Nephron progenitor cell (in vitro differentiated cells): Measurements from ENCODE around the gene NRP1.

Experiments
- DNase-seq: peaks from one replicate; pipeline ENCODE4 v3.0.0; 2021
- H3K27ac Mint-ChIP-seq: 2 replicates; pipeline ENCODE4 v1.8.0; 2021; ENCODE audit warnings: mild to moderate bottlenecking, moderate library complexity, mixed read lengths
- H3K27me3 Mint-ChIP-seq: 2 replicates; pipeline ENCODE4 v1.8.0; 2021; ENCODE audit warnings: mild to moderate bottlenecking, low read depth, mixed read lengths; ENCODE audit not compliant: poor library complexity
- H3K36me3 Mint-ChIP-seq: 2 replicates; pipeline ENCODE4 v1.8.0; 2021; ENCODE audit warnings: low read depth, mixed read lengths
- H3K4me1 Mint-ChIP-seq: 2 replicates; pipeline ENCODE4 v1.8.0; 2021; ENCODE audit warnings: mixed read lengths
- H3K4me3 Mint-ChIP-seq: 2 replicates; pipeline ENCODE4 v1.8.0; 2021; ENCODE audit warnings: mild to moderate bottlenecking, moderate library complexity, mixed read lengths
- H3K9me3 Mint-ChIP-seq: 2 replicates; pipeline ENCODE4 v1.8.0; 2021; ENCODE audit warnings: mild to moderate bottlenecking, moderate library complexity, mixed read lengths
- CTCF ChIP-seq: fragments of 200-600 bp; sonication (generic); IDR thresholded peaks from 2 replicates; pipeline ENCODE4 v1.5.0; 2021; ENCODE audit warnings: antibody characterized with exemption

Gene NRP1

GRCh38 chr10:33290321-33291052, 44.0 kb downstream of the NRP1 start:
- DNase-seq: no peak

GRCh38 chr10:33289776-33290175, 44.7 kb downstream of the NRP1 start:
- no peaks in the 10 kb centered on the region for H3K27me3 Mint-ChIP-seq
- no peak overlapping the region for H3K4me3 Mint-ChIP-seq
- DNase-seq: no peak
- H3K9me3 Mint-ChIP-seq: no peaks in the 10 kb centered on the region
- H3K27ac Mint-ChIP-seq: no peak overlapping the region
- no peak for TF ChIP-seq CTCF
- H3K36me3 Mint-ChIP-seq: peaks cover 97% of the 10 kb centered on the region
- peaks cover 43% of the 10 kb centered on the region for H3K4me1 Mint-ChIP-seq

More at GRCh38 chr10:33290321-33291052, 44.0 kb downstream of the NRP1 start:
- Mint-ChIP-seq H3K36me3 (peaks cover 98% of the 10 kb centered on the region), H3K27me3 (no peaks in the 10 kb centered on the region), H3K4me3 (no peak overlapping the region), H3K27ac (peak overlapping the region; percentile 32), H3K4me1 (peaks cover 38% of the 10 kb centered on the region), H3K9me3 (no peaks in the 10 kb centered on the region)
- TF ChIP-seq CTCF: no peak

- no peaks in the 10 kb centered on the region for H3K9me3 Mint-ChIP-seq
- peaks cover 97% of the 10 kb centered on the region for H3K36me3 Mint-ChIP-seq
- H3K27me3 Mint-ChIP-seq: no peaks in the 10 kb centered on the region
- peak overlapping the region; percentile 81 for H3K27ac Mint-ChIP-seq
- no peak for DNase-seq
- H3K4me3 Mint-ChIP-seq: no peak overlapping the region
- peaks cover 33% of the 10 kb centered on the region for H3K4me1 Mint-ChIP-seq
- no peak for TF ChIP-seq CTCF
Observed at GRCh38 chr10:33288127-33288526, 46.3 kb downstream of the NRP1 start.

GRCh38 chr10:33287112-33287511, 47.4 kb downstream of the NRP1 start:
- Mint-ChIP-seq H3K9me3 (no peaks in the 10 kb centered on the region), H3K4me3 (no peak overlapping the region), H3K27me3 (no peaks in the 10 kb centered on the region), H3K27ac (no peak overlapping the region), H3K36me3 (peaks cover 97% of the 10 kb centered on the region), H3K4me1 (peaks cover 29% of the 10 kb centered on the region)
- TF ChIP-seq CTCF: no peak
- DNase-seq: no peak

- no peak for TF ChIP-seq CTCF
- H3K27ac Mint-ChIP-seq: no peak overlapping the region
- no peak overlapping the region for H3K4me3 Mint-ChIP-seq
- DNase-seq: no peak
- no peaks in the 10 kb centered on the region for H3K9me3 Mint-ChIP-seq
- H3K36me3 Mint-ChIP-seq: peaks cover 95% of the 10 kb centered on the region
- H3K27me3 Mint-ChIP-seq: no peaks in the 10 kb centered on the region
- H3K4me1 Mint-ChIP-seq: peaks cover 25% of the 10 kb centered on the region
Observed at GRCh38 chr10:33286157-33286934, 48.1 kb downstream of the NRP1 start.
